HG03280 (cell line): ENCODE data around the gene CSNK2A1.

ENCODE experiments used
- ATAC-seq: cut with Tn5 transposase; IDR thresholded peaks from one replicate; pipeline ENCODE4 v1.9.1; 2021; ENCODE audit warnings: mild to moderate bottlenecking, moderate library complexity; ENCODE audit not compliant: unreplicated experiment

Gene CSNK2A1

GRCh38 chr20:568097-568652, 24.6 kb upstream of the CSNK2A1 start:
- ATAC-seq = no peak

DNA sequence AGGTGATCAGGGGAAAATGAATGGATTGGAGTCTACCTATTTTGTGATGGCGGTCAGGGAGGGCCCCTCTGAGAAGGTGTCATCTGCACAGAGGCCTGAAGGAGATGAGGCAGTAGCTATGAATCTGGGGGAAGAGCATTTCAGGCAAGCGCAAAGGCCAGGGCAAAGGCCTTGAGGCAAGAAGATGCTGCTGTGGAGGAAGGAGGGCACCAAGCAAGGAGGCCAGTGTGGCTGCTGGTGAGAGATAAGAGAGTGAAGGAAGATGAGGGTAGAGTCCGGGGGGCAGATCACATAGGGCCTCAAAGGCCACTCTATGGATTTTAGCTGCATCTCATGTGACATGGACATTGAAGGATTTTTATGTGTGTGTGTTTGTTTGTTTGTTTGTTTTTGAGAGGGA, 20.6 kb upstream of the CSNK2A1 start:
- no peak for ATAC-seq

GRCh38 chr20:563187-563586, 19.6 kb upstream of the CSNK2A1 start:
- ATAC-seq = no peak

- ATAC-seq = no peak
These were observed 18.8 kb upstream of the CSNK2A1 start for GRCh38 chr20:562232-562897.

- no peak for ATAC-seq
These were observed 18.0 kb upstream of the CSNK2A1 start for GRCh38 chr20:561437-562231.

DNA sequence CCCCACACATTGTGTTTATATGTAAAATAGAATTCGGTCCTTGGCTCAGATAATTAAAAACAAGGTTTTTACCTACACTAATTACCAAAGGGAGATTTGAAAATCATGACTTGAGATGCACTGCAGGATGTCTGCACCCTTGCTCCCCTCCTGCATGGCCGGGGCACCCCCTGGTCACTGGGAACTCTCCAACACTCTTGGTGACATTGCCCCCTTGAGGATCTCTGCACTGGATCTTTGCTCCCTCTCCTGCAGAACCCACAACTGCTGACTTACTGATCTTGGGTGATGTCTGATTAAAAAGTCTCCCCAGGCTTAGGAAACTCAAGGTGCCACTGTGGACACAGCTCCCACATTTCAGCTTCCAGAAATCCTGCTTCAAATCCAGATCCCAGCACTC, 17.1 kb upstream of the CSNK2A1 start:
- ATAC-seq = no peak

DNA sequence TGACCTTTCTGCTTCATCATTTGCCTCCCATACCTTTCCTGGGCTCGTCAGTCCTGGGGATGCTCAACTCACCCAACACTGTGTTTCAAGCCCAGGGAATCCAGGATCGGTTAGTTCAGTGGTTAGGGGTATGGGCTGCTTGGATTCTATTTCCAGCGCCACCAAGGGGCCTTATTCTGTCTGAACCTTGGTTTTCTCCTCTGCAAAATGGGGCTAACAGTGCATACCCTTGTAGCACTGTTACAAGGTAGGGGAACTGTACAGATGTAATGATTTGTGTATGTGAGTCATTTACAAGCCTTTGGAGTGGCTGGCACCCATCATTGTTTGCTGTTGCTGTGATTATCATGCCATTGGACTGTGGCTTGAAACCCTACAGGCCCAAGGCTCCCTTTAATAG, 14.5 kb upstream of the CSNK2A1 start:
- no peak for ATAC-seq

DNA sequence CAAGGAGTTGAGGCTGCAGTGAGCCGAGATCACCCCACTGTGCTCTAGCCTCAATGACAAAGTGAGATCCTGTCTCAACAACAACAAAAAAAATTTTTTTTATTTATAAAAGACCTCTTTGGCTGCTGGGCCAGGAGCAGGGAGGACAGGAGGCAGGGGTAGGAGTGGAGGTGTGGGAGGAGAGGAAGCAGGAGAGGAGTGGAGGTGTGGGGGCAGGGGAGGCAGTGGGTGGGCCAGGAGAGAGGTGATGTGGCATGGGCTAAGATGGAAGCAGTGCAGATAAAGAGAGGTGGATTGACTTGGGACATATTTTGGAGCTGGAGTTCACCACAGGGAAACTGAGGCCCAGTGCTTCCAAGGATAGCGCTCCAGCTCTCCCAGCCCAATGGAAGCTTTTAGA, 13.4 kb upstream of the CSNK2A1 start:
- no peak for ATAC-seq

- ATAC-seq = no peak
These were observed 12.4 kb upstream of the CSNK2A1 start for GRCh38 chr20:555976-556385.

DNA sequence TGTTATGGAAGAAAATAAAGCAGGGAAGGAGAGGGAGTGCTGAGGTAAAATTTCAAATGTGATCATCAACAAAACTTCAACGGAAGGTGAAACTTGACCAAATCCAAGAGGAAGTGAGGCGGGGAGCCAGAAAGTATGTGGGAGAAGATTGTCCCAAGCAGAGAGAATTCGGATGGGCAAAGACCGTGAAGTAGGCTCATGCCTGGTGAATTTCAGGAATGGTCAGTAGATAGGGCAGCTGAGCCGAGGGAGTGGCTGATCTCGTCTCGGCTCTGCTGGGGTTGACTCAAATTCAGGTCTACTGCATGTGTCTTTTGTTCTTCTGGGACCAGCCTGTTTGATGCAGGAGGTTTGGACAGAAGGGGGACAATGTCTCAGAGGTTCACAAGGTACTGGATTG, 7.0 kb upstream of the CSNK2A1 start:
- no peak for ATAC-seq

GRCh38 chr20:549722-550496, 6.3 kb upstream of the CSNK2A1 start:
- ATAC-seq = no peak

DNA sequence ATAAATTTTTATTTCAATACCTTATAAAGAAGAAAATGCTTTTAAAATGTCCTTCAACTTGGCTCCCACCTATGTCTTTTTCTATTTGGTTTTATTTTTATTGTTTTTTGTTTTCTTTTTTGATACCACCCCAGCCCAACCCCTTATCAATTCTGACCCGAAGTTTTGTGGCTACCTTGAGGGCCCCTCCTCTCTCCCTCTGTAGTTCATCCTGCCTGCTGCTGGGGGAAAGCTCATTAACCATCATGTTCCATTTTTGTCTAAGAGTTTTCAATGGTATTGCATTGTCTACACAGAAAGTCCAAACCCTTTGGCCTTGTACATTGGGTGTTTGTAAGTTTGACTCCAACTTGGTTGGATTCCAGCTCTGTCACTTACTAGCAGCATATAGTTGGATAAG, 5.3 kb upstream of the CSNK2A1 start:
- no peak for ATAC-seq

DNA sequence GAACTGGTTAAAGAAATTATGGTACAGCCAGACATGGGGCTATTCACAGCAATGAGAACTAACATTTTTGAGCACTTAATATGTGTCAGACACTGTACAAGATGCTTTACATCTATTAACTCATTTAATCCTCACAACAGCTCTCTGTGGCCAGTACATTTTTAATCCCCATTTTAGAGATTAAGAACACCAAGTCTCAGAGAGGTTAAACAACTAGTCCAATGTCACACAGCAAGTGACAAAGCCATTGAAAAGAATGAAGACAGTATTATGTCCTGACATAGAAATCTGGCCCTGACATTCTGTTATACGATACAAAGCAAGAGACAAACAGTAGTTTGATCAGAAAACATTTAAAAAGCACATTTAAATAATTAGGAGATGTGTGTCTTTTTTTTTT, 3.8 kb upstream of the CSNK2A1 start:
- ATAC-seq = no peak

DNA sequence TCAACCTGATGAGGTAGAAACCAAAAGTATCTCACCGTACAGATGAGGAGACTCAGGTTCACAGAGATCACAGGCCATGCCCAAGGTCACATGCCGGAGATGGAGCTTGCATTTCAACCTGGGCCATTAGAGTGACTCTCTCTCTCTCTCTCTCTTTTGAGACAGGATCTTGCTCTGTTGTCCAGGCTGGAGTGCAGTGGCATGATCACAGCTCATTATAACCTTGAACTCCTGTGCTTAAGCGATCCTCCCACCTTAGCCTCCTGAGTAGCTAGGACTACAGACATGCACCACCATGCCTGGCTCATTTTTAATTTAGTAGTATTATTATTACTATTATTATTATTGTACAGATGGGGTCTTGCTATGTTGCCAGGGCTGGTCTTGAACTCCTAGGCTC, 2.8 kb upstream of the CSNK2A1 start:
- ATAC-seq = no peak

DNA sequence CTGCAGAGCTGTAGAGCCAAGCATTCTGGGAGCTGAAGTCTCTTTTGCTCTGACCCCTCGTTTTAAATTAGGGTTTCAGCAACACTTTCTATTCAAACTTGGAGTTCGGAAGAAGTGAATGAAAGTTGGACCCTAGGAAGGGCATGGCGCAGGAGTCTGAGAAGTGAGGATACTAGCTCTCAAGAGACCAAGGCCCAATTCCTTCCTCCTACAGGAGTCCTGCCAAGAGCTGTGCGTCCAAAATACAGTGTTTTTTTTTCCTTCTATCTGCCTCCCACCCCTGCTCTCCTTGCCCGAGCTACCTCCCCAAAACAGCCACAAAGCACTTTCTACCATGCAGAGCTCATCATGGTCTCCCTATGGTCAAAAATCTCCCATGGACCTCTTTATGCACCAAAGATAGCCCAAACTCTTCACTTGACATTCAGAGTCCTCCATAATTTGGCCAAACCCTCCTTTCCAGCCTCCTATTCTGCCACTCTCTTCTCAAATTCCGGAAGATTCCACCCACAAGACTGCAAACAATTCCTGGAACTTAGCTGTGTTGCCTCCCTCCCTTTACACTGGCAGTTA, 649 bp upstream of the CSNK2A1 start:
- ATAC-seq = no peak

- ATAC-seq = peak; percentile 9
These were observed 717 bp downstream of the CSNK2A1 start for GRCh38 chr20:542777-543368.

DNA sequence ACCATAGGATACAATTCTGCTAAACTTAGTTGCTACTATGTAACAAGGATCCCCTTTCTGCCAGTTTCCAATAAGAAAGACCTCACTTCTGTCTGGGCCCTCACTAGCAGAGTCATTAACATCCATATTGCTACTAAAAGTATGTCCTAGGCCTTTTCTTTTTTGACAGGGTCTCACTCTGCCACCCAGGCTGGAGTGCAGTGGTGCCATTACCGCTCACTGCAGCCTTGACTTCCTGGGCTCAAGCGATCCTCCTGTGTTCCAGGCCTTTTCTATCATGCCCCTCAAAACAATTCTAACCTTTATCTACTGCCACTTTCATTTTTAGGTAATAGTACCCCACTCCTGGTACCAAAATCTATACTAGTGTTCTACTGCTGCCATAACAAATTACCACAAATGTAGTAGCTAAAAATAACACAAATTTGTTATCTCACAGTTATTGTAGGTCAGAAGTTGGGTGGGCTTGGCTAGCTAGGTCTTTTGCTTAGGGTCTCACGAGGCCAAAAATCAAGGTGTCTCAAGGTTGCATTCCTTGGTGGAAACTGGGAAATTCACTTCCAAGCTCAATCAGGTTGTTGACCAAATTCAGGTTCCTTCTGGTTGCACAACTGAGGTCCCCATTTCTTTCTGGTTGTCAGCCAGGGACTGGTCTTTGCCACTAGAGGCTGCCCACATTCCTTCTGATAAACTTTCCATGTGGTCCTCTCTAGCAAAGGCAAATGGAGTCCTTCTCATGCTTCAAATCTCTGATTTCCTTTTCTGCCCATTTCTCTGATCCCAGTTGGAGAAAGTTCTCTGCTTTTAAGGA, 3.0 kb downstream of the CSNK2A1 start:
- ATAC-seq = no peak

DNA sequence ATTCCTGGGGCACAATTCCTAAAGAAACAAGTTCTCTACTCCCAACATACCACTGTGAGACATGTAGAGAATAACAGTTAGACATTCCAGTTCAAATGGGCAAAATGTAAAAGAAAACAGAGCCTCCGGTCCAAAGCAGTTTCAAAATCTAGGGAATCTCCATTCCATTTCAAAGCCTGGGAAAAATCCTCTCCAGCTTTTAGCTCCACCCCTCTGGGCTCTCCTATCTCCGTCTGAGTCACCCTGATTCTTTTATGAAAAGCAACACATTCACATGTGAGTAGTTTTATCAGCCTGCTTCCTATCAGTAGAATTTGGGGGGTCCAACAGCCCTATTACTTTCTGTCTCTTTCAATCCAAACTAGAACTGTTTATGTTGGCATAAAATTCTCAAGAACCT, 3.7 kb downstream of the CSNK2A1 start:
- no peak for ATAC-seq

GRCh38 chr20:539191-539590, 4.4 kb downstream of the CSNK2A1 start:
- no peak for ATAC-seq

- ATAC-seq = no peak
These were observed 5.6 kb downstream of the CSNK2A1 start for GRCh38 chr20:537983-538382.
